D721Med (cell line): ENCODE measurements around the gene TRPM1.

Source experiments
- DNase-seq: peaks from one replicate; pipeline ENCODE4 v3.0.0; 2011; ENCODE audit warnings: low spot score; ENCODE audit not compliant: insufficient read length
- FAIRE-seq: peaks from 2 replicates; lab custom pipeline; 2011; peaks lifted over from hg19 to GRCh38; lab: Jason Lieb, UNC
- CTCF ChIP-seq: IDR thresholded peaks from 2 replicates; pipeline ENCODE4 v1.5.1; 2012; ENCODE audit warnings: mild to moderate bottlenecking, control low read depth; ENCODE audit not compliant: insufficient read depth; ENCODE audit errors: missing control alignments

TRPM1 gene

GRCh38 chr15:31078471-31078870, 23.1 kb downstream of the TRPM1 start:
- FAIRE-seq = no peak
- TF ChIP-seq CTCF = no peak
- DNase-seq = no peak

- DNase-seq (no peak), FAIRE-seq (no peak)
- no peak for TF ChIP-seq CTCF
Measured at GRCh38 chr15:31077941-31078340, 23.6 kb downstream of the TRPM1 start.

GRCh38 chr15:31077181-31077580, 24.3 kb downstream of the TRPM1 start:
- FAIRE-seq (no peak), DNase-seq (no peak)

GRCh38 chr15:31074321-31074720, 27.2 kb downstream of the TRPM1 start:
- DNase-seq = no peak
- no peak for TF ChIP-seq CTCF
- no peak for FAIRE-seq

More at GRCh38 chr15:31077181-31077580, 24.3 kb downstream of the TRPM1 start:
- TF ChIP-seq CTCF = no peak

- DNase-seq (no peak), FAIRE-seq (no peak)
- TF ChIP-seq CTCF = no peak
Measured at GRCh38 chr15:31070867-31071266, 30.7 kb downstream of the TRPM1 start.

GRCh38 chr15:31069360-31070000, 32.0 kb downstream of the TRPM1 start:
- no peak for DNase-seq
- FAIRE-seq = no peak

More at GRCh38 chr15:31069360-31070000, 32.0 kb downstream of the TRPM1 start:
- no peak for TF ChIP-seq CTCF
